PC-9 (cell line): ENCODE results near the gene GJC1.
"Not testable (repeated sequence)": the region's sequence is repeated elsewhere in the genome, so short reads cannot be mapped to it uniquely, and the experiment has no call there.

Experiments
- CTCF ChIP-seq: fragments of 200-600 bp; sonication (generic); conservative IDR thresholded peaks from 2 replicates; pipeline ENCODE4 v1.6.1; 2017; ENCODE audit warnings: mixed run types, antibody characterized with exemption, mild to moderate bottlenecking, moderate library complexity
- EZH2 ChIP-seq: fragments of 200-600 bp; sonication (generic); IDR thresholded peaks from 2 replicates; pipeline ENCODE4 v1.8.0; 2017; ENCODE audit warnings: antibody characterized with exemption, low read depth

DNA sequence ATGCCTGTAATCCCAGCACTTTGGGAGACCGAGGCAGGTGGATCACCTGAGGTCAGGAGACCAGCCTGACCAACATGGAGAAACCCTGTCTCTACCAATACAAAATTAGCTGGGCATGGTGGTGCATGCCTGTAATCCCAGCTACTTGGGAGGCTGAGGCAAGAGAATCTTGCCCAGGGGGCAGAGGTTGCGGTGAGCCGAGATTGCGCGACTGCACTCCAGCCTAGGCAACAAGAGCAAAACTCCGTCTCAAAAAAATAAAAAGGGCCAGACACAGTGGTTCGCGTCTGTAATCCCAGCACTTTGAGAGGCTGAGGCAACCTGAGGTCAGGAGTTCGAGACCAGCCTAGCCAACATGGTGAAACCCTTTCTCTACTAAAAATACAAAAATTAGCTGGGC lies 4.9 kb downstream of the GJC1 start:
- TF ChIP-seq EZH2, CTCF: not testable (repeated sequence)
